Activated CD8-positive, alpha-beta memory T cell treated with anti-CD3 and anti-CD28 coated beads for 48 hours (primary cell): ENCODE data around the gene CHMP1A.
"Not testable (repeated sequence)": the region's sequence is repeated elsewhere in the genome, so short reads cannot be mapped to it uniquely, and the experiment has no call there.

ENCODE experiments used
- DNase-seq, 3 experiments: peaks; one replicate each; pipeline ENCODE4 v3.0.0-alpha.2; 2020; ENCODE audit warnings: low read depth in 2 of 3, low spot score in 2 of 3

The CHMP1A gene

DNA sequence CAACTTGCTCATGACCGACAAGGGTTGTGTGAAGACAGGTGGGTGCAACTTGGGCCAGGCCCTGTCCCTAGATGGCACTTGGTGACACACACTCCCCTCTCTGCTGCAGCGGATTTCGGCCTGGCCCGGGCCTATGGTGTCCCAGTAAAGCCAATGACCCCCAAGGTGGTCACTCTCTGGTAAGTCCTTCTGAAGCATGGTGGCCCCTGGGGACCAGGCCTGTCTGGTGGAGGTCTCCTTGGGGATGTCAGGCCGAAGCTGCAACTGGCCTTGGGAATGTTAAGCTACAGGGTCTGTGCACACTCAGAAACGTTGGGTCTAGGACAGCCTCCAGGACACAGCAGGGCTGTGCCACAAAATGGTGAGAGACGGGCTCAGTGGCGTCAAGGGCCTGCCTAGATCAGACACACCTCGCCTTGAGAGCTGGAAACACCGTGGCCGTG is 35.8 kb upstream of the CHMP1A start:
- no peak for DNase-seq

DNA sequence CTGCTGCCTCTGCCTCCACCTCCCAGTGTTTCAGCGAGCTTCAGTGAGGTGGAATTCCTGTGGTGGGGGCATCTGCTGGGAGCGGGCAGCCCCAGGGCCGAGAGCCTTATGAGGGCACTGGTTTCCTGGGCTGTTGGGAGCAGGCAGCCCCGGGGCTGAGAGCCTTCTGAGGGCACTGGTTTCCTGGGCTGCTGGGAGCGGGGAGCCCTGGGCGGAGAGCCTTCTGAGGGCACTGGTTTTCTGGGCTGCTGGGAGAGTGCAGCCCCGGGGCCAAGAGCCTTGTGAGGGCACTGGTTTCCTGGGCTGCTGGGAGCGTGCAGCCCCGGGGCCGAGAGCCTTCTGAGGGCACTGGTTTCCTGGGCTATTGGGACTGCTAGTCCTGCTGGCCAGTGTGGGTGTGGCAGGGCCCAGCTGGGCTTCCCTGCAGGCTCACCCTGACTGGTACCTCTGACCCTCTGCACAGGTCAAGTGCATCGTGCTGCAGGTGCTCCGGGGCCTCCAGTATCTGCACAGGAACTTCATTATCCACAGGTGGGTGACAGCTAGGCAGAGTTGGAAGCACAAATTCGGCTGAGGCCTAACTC is 34.6 kb upstream of the CHMP1A start:
- no peak for DNase-seq

DNA sequence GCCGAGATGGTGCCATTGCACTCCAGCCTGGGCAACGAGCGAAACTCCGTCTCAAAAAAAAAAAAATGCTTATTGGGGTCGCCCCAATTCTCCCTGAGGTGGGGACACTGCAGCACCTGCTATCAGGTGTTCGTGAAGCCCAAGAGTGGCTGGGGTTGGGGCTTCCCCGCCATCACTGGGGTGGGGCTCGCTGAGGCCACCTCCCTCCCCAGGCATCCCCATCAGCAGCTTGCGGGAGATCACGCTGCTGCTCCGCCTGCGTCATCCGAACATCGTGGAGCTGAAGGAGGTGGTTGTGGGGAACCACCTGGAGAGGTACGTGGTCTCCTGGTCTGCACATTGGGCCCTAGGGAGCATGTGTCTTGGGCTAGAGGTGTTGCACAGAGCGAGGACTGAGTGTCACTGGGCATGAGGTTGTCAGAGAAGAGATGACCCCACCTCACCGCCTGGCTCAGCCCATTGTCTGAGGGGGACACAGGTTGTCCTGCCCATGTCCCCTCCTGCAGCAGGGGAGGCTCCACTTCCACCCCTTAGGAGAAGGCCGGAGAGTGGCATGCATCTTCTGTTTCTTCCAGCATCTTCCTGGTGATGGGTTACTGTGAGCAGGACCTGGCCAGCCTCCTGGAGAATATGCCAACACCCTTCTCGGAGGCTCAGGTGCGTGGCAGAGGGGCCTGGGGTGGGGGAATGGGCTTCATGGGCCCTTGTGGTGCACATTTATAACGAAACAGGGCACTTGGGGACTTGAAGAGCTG is 33.9 kb upstream of the CHMP1A start:
- no peak for DNase-seq

DNA sequence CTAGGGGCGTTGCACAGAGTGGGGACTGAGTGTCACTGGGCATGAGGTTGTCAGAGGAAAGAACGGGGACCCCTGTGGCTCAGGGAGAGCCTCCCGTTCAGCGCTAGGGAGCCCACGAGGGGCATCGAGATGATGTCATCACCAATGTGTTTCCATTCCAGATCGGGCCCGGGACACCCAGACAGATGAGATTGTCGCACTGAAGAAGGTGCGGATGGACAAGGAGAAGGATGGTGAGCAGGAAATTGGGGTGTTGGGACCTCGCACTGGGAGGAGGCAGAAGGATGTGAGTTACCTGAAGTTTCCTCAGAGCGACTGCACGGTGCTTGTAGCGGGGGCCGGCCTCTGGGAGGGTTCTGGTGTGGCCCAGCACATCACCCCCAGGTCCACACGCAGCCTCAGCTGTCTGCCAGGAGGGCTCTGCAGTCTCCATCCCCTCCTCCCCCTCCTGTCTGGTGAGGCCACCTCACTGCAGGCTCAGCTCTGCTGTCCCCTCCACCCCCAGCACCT is 32.9 kb upstream of the CHMP1A start:
- no peak for DNase-seq

DNA sequence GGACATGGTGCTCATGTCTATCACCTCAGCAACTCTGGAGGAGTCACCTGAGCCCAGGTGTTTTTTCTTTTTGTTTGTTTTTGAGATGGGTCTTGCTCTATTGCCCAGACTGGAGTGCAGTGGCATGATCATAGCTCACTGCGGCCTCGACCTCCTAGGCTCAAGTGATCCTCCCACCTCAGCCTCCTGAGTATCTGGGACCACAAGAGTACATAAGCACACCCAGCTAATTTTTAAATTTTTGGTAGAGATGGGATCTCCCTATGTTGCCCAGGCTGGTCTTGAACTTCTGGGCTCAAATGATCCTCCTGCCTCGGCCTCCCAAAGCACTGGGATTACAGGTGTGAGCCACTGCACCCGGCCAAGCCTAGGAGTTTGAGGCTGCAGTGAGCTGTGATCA is 32.1 kb upstream of the CHMP1A start:
- not testable (repeated sequence) for DNase-seq

DNA sequence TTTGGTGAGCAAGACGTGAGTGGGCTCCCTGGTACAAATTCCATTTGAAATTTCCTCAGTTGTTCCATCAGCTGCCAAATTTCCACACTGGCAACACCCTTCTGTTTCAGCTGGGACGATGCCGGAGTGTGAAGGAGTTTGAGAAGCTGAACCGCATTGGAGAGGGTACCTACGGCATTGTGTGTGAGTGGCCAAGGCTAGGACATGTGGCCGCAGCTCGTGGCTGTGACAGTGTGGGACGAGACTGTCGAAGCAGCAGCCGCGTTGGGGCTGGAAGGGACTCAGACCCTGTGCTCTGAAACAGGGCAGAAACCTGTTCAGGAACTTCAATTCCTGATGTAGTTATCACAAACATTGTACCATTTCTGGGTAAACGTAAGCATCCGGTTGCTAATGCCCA is 31.6 kb upstream of the CHMP1A start:
- DNase-seq = no peak

DNA sequence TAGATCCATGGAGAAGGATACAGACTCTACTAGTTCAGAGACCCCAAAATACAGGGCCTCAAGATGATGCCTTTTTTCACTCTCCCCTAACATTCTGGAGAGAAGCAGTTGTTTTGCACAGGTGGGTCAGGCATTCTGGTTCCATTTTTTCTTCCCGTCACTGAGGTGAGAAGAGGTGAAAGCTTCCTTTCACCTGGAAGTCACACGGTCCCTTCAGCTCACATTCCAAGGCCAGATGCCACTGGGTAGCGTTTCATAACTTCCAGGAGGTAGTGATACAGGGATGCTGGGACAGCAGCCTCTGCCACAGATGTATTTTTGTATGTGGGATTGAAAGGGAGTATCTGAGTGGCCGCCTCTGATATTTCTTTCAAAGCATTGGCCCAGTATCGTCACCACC is 30.9 kb upstream of the CHMP1A start:
- no peak for DNase-seq

DNA sequence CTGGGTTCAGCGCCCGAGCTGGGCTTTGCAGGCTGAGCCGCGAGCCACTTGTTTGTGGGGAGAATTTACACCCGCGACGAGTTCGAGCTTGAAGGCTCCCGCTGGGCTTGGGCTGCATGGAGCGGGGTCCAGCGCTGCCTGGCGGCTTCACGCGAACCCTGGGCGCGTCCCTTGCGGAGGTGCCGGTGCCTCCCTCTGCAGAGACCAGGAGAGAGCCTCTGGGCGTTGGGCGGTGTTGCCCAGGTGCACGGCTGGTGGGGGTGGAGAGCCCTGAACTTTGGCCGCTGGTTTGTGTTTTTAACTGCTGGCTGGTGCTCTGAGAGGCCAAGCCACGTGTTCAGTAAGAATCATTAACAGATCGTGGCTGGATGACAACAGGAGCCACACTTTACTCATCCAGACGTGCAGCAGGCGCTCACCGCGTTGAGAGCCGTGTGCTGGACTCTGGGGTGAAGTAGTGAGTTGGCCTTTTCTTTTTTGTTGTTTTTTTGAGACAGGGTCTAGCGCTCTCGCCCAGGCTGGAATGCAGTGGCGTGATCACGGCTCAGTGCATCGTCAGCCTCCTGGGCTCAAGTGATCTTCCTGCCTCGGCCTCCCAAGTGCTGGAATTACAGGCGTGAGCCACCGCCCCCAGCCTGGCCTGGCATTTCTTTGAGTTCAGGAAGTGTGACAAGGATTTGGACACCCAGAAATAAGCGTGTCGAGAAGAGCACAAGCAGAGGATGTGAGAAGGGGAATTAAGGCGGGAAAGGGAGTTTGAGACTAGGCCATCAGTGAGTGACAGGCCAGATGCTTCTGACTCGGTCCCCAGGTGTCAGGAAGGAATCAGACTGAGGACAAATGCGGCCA is 29.8 kb upstream of the CHMP1A start:
- no peak for DNase-seq

DNA sequence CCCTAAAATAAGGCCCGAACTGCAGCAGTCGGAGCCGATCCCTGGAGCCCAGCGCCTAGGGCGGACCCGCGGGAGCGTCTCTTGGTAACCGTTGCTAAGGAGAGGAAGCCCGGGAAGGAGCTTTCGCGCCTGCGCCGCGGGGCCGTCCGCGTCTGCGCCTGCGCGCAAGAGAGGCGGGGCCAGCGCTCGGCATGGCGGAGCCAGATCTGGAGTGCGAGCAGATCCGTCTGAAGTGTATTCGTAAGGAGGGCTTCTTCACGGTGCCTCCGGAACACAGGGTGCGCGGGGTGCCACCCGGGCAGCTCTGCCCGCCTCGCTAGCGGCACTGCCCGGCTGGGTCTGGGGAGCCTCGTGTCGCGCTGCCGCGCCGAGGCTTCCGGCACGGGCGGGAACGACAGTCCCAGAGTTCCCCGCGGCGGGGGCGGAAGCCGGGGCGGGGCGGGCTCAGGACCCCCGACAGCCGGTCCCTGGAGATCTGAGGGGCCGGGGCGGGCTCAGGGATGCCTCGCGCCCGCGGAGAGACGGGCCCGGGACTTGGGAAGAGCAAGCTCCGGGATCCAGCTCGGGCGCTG is 29.1 kb upstream of the CHMP1A start, which contains the start of gene CDK10:
TSS of gene CDK10 (plus strand) at position 170 of the 572 bp plus-strand sequence. CDS start at position 192, 22 bp downstream.
- DNase-seq = peak; percentile 87 to 91 (median 88)

DNA sequence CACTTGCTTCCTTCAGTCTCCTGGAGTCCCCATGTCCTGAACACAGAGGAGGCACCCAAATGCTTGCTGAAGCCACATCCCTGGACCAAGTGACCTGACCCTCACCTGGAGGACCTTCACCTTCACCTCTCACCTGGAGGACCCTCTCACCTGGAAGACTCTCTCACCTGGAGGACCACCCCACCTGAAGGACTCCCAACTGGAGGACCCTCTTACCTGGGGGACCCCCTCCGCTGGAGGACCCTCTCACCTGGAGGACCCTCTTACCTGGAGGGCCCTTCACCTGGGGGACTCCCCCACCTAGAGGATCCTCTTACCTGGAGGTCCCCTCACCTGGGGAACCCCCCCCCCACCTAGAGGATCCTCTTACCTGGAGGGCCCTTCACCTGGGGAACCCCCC is 28.4 kb upstream of the CHMP1A start:
- no peak for DNase-seq

DNA sequence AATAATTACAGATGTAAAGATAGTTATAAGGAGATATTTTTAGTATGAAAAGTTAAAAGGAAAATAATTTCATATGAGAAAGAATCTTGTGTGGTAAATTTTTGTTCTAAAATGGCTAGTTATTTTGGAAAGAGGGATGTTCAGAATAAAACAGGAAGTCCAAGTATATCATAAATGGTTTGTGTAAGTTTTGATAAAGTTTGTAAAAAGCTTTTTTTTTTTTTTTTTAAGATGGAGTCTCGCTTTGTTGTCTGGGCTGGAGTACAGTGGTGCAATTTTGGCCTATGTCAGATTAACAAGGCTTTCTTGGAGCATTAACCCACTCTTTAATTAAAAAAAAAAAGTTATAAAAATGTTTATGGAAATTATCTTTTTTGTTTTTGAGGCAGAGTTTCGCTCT is 20.8 kb upstream of the CHMP1A start:
- DNase-seq = no peak

DNA sequence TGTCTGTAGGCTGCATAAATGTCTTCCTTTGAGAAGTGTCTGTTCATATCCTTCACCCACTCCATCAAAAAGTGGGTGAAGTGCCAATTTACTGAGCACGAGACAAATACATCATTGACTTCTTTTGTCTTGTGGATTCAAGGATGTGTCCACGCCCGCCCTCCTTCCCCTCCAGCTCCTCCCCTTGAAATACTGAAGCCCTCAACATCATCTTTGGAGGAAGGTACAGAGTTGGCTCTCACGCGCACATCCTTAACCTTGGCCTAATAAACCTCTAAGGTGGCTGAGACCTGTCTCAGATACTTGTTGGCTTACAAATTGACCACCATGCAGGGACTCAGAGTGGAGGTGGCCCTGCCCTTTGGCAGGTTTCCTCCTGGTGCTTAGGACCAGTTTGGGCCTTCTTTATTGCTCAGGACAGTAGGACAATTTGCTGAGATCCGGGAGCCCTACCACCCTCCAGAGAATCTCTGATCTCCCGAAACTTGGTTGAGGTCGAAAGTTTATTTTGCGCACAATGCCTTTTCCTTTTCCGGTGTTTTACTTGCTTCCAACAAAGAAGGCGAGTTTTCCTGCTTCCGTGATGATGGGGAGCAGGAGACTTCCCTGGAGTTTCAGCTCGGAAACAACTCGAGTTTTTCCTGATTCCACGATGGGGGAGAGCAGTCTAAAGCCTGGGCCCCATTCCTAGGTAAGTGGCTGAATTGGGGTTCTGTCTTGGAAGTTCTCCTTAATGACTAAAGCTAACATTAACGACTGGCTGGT is 14.9 kb upstream of the CHMP1A start:
- no peak for DNase-seq

DNA sequence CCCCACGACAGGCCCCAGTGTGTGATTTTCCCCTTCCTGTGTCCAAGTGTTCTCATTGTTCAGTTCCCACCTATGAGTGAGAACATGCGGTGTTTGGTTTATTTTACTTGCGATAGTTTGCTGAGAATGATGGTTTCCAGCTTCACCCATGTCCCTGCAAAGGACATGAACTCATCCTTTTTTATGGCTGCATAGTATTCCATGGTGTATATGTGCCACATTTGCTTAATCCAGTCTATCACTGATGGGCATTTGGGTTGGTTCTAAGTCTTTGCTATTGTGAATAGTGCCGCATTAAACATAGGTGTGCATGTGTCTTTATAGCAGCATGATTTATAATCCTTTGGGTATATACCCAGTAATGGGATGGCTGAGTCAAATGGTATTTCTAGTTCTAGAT is 14.1 kb upstream of the CHMP1A start:
- DNase-seq = not testable (repeated sequence)

DNA sequence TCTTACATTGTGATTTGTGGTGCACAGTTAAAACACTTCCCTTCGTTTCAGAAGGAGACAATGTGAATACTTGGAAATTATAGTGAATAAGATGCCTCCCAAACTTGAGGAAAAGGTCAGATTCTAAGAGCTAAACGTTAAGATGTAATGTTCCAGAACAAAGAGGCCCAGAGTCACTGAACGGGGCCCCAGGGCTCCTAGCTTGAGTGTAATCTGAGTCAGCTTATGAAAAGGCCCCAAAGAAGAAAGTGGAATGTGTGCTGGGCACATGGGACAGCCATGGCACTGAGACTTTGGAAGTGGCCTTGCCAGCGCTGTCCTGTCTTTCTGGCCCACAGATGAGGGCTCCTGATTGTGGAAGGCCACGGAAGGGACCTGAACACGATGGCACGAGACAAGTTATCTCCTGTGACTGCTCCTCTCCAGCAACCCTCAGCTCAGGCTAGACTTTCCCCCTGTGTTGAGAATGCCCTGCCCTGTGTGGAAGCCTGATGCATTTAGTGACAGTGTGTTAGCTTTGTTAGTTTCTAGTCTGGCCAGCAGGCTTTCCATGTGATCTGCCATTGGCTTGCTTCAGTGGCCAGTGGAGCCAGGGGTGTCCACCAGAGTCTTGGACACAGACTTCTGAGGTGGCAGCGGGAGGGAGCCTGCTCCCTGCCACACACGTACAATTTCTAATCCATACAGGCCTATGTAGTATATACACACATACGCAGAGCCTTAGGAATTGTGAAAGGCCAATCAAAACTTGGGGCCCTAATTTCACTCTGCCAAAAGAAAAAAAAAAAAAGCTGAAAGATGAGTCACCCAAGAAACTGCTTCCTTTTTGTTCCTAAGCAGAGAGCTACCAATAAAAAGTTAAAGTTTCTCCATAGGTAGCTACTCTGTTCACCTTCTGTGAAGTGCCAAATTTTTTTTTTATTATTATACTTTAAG is 13.3 kb upstream of the CHMP1A start:
- no peak for DNase-seq

DNA sequence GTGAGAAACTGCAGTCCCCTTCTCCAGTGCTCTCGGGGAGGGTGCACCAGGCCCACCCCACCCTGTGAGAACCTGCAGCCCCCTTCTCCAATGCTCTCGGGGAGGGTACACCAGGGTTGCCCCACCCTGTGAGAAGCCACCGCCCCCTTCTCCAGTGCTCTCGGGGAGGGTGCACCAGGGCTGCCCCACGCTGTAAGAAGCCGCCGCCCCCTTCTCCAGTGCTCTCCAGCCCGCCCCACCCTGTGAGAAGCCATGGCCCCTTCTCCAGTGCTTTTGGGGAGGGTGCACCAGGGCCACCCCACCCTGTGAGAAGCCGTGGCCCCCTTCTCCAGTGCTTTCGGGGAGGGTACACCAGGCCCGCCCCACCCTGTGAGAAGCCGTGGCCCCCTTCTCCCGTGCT is 12.2 kb upstream of the CHMP1A start:
- DNase-seq = no peak

DNA sequence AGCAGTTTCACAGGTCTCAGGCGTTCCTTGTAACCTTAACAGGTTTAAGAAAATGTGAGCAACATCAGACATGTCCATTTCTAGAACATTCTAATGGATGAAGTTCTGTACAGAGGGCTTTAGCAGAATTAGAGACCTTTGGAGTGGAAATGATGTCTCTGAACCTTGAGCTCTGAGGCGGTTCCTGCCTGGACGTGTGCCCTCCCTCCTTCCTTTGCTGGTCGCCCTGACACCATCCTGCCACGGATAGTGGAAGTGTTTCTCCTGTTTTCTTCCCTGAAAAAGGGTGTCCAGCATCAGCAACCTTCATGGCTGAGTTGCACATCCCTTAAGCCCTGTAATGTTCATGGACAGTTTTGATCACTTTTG is 11.3 kb upstream of the CHMP1A start:
- DNase-seq = no peak

DNA sequence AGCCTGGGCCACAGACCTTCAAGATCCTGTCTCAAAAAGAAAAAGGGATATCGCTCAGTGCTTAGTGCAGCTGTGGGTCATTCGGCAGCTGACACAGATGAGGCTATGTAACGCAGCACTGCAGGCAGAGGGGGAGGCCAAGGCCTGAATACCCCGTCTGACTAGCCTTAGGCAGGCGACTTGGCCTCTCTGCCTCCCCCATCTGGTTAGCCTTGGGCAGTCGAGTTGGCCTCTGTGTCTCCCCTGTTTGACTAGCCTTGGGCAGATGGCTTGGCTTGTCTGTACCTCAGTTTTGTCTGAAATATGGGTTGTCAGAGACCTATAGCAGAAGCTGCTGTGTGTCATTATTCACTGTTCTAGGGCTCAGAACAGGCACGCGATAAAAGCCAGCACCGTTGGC is 10.1 kb upstream of the CHMP1A start:
- no peak for DNase-seq

DNA sequence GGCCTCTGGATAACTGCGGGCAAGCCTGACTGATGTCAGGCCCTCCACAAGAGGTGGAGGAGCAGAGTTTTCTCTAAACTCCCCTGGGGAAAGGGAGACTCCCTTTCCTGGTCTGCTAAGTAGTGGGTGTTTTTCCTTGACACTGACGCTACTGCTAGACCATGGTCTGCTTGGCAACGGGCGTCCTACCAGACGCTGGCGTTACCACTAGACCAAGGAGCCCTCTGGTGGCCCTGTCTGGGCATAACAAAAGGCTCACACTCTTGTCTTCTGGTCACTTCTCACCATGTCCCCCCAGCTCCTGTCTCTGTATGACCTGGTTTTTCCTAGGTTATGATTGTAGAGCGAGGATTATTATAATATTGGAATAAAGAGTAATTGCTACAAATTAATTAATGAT is 9.5 kb upstream of the CHMP1A start:
- not testable (repeated sequence) for DNase-seq

DNA sequence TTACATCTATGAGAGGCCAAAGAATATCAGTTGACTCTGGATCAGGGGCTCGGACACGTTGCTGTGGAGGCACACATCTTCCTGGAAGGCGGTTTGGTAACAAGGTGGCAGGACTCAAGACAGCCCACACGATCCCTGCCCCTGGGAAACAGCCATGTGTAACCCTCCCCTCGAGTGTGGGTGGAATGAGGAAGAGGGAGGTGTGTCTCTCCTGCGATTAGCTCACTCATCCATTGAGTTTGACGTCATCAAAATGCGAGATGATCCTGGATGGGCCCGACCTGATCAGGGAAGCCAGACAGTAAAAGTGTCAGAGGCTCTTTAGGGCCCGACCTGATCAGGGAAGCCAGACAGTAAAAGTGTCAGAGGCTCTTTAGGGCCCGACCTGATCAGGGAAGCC is 6.7 kb upstream of the CHMP1A start:
- not testable (repeated sequence) for DNase-seq

DNA sequence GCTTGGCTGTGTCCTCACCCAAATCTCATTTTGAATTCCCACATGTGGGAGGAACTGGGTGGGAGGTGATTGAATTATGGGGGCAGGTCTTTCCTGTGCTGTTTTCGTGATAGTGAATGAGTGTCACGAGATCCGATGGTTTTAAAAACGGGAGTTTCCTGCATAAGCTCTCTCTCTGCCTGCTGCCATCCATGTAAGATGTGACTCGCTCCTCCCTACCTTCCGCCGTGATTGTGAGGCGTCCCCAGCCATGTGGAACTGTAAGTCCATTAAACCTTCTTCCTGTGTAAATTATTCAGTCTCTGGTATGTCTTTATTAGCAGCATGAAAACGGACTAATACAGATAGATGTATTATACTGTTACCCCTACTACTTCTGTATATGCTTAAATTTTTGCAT is 3.7 kb upstream of the CHMP1A start:
- no peak for DNase-seq
